Measurements from ENCODE around the gene EMX1.
A peak's percentile ranks its signal among the peaks of the same experiment; 100 is the strongest.

EMX1 gene

DNA sequence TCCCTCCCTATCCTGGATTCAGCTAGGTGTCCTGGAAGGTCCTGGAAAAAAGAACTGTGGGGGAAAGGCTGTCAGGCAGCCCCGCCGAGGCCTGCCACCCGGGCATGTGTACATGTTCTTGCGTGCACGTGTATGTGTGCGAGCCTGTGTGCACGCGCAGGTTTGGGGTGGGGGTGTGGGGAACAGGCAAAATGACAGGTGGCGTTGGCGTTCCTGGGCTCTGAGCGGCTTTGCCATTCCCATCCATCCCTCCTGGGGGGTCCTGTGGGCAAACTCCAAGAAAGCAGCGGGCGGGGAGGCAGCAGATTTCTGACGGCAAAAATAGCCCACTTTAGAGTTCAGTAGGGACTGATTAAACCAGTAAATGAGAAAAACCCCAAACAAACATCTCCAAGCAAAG, 35.6 kb downstream of the EMX1 start:
- peak in 2 of 10 donors; percentile 68 to 79 for DNase-seq

DNA sequence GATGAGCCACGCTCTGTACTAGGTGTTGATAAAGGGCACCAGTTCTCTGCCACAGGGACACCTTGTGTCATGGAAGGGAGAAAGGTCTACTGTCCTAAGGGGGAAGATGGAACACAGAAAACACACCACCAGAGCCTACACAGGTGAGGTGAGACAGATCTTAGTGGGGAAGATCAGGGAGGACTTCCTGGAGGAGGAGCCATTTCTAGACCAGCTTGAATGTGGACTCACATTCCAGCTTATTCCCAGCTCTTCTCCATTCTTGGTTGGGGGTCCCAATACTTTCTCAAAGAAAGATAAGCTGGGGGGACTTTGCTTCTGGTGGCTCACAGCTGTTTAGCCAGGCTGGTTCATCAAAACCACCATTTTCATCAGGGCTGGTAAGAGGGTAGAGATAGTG, 36.2 kb downstream of the EMX1 start:
- intact Hi-C loops (cut with DNase I): no loop called here
- DNase-seq: no peak

More for the DNA sequence above, 35.6 kb downstream of the EMX1 start:
- intact Hi-C loops (cut with DNase I): no loop called here

DNA sequence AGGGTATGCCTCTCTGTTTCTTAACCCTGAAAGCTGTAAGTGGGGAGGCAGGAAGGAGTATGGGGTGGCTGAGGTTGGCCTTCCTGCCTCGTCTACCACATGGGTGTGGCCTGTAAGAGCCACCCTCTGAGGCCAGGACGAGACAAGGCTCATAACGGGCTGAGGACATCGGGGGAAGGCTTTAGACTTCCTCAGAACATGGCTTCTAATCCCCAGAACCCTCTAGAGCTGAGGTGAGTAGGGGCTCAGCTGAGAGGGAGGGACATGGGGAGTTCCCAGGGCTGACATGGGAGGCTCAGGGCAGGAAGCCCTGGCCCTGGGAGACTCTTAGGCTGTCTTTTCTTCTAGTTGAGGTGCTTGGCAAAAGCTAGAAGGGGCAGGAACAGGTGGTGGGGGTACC, 36.7 kb downstream of the EMX1 start:
- DNase-seq: no peak
- intact Hi-C loops (cut with DNase I): no loop called here

DNA sequence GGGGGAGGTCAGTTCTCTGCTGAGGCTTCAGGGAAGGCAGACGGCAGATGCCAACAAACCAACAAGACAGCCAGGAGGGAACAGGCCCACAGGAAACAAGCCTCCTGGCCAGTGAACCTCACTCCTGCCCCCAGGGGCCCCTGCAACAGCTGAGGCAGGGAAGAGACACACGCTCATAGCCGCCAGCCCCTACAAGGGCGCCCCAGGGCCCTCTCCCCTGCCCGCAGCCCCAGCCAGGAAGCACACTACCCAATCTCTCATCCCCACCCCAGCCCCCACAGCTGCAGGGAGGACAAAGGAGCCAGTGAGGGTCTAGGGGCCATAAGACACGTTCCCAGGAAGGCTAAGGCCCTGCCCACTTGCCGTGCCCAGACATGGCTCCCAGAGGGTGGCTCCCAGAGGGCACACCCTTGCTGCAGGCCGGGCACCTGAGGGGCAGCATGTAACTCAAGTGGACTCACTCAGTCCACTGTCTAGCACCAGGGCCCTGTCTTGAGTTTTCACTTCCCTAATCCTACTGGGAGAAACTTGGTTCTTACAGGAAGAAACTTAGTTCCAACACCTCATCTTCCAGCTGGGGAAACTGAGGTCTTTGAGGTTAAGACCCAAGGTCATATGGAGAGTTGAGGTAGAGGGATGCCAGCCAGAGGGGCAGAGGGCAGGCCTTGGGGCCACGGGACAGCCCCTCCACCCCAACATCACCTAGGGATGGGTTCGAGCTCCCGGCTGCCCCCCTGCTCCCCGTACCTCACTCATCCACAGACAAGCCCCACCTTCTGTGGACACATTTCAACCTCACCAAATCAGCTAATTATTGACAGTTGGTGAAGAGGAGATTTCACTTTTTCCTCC, 37.3 kb downstream of the EMX1 start:
- peak in 3 of 10 donors; percentile 55 to 71 (median 59) for DNase-seq
- intact Hi-C loops (cut with DNase I): no loop called here

DNA sequence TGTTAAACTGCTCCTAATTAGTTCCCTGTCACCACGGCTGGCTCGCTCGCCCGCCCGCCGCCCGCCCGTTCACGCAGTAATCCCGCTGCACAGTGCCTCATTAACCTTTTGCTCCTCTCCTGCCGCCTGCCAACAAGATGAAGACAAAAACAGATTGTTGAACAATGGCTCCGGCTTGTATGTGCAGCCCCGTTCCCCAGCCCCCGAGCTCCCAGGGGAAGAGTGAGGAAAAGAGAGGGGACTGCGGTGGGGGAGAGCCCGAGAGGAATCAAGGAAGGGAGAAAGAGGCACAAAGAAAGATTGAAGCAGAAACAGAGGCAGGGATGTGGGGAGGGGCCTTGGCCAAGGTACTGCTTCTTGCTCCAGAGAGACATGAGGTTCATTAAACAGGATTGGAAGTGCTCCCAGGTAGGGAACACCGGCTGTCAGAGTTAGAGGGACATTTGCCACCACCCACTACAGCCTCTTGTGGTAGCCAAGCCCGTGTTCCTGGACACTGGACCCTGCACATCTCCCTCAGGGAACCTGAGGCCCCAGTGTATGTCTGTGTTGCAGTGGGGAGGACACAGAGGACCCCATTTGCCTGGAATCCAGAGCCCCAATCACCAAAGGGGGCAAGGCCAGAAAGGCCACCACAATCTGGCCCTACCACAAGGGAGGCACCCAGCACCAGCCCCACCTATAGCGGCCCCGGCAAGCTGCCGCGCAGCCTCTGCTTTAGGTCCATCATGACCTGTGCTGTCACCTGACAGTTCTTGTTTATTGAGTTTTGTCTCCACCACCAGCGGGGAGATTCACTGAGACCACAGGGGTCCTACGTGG, 38.1 kb downstream of the EMX1 start:
- intact Hi-C loops (cut with DNase I): no loop called here
- peak in 3 of 10 donors; percentile 33 to 58 (median 48) for DNase-seq

DNA sequence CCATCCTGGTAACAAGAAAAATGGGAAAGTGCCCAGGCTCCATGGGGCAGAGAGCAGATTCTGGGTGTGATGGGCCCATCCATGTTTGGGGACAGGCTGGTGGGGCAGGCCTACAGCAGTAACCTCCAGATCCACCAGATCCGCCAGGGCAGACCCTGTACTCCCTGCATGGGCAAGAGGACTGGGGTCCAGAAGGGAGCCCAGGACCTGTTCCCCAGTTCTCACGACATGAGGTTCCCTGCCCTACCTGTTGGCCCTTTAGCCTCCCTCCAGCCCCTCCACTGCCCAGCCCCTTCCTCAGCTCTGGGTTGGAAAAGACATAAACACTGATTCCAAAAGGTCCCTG, 38.7 kb downstream of the EMX1 start:
- peak in 3 of 10 donors; percentile 36 to 64 (median 59) for DNase-seq
- intact Hi-C loops (cut with DNase I): no loop called here

DNA sequence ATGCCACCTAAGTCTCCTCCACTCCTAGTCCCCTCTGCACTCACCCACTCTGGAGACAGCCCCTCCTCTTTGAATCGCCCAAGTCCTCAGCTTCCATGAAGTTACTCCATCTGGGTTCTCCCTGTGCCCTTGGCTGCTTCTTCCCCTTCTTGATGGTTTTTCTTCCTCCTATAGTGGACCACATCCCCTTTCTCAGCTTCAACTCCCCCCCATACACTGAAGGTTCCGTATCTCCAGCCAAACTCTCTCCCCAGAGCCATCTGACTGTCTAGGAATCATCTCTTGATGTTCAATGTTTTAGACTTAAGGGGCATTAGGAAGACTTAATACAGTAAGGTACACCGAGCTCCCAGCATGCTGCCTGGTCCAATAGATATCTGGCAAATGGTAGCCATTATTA, 39.6 kb downstream of the EMX1 start:
- DNase-seq: peak in 1 of 10 donors; percentile 14
- intact Hi-C loops (cut with DNase I): no loop called here

DNA sequence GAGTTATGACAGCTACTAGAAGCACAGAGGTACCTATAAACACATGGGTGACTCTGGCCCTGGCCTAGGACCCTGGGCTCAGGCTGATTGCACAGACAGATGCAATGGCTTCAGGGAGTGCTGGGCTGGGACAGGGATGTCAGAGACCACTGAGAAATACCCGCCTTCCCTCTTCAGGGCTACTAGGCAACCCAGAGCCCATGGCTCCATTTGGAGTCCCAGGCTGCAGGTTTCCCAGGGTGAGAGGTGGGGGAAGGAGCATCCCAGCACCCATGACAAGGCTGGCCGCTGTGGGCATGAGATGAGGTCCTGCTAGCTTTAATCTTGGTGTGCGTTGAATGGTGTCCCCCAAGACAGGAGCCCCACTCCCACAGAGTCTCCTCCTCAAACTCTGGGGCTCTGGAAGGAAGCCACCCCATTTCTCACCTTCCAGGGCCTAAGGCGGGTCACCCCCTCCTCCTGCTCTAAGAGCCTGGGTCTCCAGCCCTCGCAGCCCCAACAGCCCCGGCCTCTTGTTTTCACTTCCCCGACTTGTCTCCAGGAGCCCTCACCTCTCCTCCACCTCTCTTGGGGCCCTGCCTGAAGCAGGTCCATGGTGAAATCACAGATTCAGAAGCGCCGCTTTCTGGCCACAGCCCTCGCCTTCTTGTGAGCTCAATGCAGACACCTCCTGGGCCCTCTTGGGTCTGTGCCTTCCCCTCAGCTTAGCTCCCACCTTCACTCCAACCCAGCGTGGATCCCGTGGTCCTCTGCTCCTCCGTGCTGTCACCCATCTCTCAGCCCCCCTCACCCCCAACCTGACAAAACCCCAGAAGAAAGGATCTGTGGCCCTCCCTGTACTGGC, 41.4 kb downstream of the EMX1 start:
- intact Hi-C loops (cut with DNase I): no loop called here
- DNase-seq: peak in 3 of 10 donors; percentile 61 to 73 (median 68)

DNA sequence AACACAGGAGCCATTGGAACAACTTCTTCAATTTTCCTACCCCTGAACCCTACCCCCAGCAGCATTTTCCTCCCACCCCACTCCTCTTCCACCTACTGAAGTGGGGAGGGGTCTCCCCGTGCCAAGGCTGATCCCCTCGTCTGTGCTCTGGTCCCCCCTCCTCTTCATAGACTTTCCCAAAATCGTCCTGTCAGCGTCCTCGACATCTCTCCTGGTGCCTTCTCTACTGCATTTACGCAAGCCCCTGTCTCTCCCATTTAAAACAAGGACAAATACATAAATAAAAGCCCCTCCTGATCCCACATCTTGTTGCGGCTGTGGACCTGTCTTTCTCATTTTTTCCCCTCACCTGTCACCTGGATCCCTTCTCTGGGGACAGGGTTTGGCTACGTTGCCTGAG, 42.2 kb downstream of the EMX1 start:
- DNase-seq: no peak
- intact Hi-C loops (cut with DNase I): no loop called here

DNA sequence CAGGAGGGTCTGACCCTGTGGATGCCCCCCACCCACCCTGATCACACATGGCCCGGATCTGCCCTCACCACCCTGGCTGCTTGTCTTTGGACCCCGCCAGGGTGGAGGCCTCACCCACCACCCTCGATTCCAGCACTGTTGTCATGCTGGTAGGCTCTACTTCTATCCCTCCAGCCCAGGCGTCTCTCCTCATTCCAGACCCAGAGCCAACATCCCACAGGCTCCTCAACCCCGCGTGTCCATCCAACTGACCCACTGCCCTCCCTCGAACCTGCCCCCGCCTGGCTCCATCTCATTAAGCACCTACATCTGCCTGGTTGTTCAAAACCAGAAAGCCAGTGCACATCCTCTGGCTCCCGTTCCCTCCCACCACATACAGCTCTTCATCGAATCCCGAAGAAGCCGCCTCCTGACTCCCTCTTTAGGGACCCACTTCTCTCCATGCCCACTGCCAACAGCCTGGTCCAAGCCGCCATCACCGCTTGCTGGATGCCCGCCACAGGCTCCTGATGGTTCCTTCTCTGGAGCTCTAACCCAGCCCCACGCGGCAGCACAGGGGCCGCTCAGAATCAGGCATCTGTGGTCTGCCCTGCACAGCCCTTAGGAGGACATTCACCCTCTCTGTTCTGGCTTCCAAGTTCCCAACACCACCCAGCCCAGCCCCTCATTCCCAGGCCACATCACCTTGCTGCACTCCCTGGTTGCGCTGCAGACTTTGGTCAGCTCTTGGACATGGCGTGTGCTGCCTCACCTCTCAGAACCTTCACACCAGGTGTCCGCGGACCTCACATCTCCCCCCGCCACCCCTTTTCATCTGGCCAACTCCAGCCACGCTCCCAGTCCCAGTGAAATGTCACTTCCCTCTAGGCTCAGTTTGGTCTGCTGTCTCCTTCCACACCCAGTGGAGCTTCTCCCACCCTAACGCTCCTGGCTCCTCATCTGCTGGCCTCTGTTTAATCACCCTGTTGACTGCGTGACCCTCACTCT, 43.0 kb downstream of the EMX1 start:
- intact Hi-C loops (cut with DNase I): no loop called here
- peak in 3 of 10 donors; percentile 72 to 80 (median 78) for DNase-seq

DNA sequence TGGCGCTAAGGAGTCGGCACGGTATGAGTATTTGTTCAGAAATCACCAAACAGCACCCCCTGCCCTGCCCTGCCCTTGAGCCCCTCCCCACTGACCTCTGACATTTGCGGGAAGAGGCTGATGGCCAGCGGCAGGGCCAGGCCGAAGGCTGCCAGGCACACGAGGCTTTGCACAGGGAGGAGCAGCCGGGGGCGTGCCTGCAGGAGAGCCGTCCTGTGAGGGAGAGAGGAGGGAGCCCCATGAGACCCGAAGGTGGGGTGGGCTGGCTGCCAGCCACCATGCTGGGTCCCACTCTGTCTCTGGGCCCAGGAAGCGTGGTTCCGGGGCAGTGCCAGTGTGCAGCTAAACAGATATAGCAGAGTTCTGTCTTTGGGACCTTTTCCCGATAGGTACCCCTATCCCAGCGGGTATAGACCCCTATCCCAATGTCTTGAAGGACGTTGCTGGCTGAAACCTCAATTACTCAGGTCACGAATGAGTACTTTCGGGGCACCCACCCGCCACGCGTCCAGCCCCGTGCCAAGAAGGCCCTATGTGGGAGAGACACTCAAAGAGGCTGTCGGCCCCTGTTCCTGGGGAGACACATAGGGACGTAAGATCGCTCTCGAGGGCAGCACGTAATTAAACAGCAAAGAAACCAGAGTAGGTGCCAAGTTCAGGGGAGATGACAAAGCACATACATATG, 43.9 kb downstream of the EMX1 start:
- intact Hi-C loops (cut with DNase I): no loop called here
- peak in 3 of 10 donors; percentile 44 to 69 (median 53) for DNase-seq

DNA sequence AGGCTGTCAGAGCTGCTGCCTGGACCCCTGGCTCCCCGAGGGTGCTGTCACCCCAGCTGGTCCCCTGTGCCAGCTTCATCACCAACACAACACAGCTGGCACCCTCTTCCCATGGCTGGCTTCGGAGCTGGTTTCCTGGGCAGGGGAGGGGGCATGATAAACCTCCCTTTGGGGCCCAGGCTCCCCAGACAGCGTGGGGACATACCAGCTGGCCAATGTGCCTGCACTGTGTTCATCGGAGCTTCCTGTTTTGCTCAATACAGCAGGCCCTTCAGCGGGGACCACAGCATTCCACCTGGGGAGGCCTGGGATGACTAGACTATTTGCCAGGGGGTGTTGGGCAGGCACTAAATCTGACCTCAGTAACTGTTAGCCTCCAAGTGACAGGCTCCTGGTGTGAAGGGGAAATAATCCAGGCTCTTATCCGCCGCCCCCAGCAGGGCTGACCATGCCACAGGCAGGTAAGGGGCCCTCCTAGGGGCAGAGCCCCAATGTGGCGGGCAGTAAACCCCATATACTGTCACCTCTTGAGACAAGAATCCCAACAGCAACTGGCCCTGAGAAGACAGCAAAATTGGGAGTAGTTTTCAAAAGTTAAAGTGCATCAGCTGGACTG, 44.6 kb downstream of the EMX1 start:
- DNase-seq: peak in 3 of 10 donors; percentile 24 to 69 (median 64)
- intact Hi-C loops (cut with DNase I): no loop called here

DNA sequence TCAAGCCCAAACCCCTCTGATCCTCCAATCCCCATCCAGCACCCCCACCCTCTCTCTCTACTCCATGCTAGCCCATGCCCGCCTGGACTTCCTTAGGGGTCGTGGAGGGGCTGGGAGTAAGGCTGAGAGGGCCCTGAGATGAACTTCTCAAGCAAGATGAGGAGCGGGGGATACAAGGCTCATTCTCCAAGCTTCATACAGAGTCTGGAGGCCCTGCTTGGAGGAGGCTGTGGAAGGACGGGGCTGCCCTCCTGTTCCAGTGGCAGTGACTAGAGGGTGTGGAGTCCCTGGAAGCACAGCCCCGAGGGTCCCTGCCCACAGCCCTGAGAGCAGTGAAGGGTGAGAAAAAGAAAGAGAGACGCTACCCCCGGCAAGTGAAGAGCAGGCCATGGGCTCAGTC, 45.6 kb downstream of the EMX1 start:
- intact Hi-C loops (cut with DNase I): no loop called here
- peak in 3 of 10 donors; percentile 30 to 45 (median 41) for DNase-seq

DNA sequence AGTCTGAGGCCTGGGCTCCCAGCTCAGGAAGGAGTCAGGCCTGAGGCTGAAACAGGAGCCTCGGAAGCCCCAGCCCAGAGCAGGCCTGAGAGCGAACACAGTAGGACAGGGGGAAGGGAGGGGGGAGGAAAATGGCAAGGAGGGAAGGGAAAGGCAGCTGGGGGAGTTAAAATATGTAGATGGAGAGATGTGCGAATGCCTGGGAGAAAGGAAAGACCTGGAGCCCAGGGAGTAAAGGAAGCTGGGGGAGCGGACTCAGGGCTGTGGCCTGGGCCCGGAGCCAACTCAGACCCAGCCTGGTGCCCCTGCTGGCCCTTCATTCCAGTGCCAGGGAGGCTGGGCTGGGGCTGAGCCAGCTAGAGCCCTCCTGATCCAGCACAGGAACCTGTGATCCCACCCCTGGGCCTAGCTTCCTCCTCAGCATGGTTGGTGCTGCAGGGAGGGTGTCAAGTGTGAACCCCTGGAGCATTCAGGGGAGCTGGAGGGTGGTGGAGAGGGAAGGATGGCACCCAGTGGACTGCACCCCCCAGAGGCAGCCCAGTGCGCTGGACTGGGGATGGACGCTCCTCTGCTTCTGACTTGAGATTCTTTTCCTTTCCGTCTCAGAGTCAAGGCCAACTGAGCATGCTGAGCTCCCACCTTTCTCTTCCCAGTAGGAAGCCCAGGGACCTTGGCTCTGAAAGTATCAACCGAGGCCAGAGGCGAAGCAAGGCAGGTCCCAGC, 46.3 kb downstream of the EMX1 start:
- intact Hi-C loops (cut with DNase I): no loop called here
- DNase-seq: peak in 2 of 10 donors; percentile 54 to 61

DNA sequence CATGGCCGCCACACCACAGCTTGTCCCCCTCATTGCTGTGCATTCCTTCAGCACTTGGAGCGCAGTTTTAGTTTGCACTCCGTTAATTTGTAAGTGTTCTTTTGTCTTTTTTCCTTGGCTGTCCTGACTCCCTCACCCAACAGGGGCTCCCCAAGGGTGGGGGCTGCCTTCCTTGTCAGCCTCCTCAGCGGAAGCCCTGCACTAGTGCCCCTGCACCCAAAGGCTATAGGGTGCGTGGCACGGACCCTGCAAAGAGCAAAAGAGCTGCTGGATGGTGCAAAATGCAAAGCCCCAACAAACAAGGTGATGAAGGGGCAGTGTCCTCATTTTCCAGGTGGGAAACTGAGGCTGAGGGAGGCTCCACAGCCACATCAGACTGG, 46.8 kb downstream of the EMX1 start:
- intact Hi-C loops (cut with DNase I): no loop called here
- peak in 2 of 10 donors; percentile 39 to 54 for DNase-seq

DNA sequence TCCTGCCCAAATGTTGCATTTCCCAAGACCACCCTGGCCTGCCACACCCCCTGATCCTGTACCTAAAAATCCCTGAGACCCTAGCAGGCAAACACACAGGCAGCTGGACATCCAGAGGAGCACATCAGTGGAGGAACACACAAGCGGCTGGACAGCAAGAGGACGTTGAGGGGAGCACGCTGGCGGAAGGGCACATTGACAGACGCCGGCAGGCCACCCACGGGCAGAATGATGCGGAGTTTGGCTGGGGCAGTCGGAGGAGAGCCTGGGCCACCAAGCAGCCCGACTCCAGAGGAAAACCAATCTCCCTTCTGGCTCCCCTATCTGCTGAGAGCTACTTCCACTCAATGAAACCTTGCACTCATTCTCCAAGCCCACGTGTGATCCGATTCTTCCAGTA, 47.7 kb downstream of the EMX1 start:
- DNase-seq: peak in 2 of 10 donors; percentile 26 to 62
- intact Hi-C loops (cut with DNase I): no loop called here

DNA sequence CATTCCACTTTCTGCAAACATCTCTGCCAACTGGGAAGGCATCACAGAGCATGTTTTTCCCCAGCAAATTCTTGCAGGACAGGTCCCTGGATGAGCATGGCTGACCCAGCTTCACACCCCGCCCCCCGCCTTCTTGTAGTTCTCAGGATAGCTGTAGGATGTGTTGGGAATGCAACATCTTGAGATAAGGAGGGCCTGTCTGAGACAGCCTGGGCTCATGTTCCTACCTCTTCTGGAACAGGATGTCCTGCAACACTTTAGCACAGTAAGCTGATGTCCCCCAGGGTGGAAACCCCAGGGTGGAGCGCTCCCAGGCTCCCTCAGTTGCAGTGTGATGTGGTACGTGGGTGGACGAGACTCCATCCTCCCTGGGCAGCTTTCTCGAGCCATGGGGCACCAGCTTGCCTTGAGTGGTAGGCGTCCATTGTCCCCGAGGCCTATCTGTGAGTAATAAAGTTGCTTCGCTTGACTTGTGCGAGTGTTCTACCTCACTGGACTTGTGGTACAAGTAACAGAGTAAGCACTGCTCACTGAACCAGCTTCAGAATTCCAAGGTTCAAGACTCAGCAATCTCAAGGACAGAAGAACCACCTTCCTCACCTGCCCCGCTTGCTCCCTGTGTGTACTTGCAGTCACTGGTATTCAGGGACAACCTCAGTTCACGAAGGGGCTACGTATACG, 48.6 kb downstream of the EMX1 start:
- intact Hi-C loops (cut with DNase I): no loop called here
- peak in 2 of 10 donors; percentile 70 to 84 for DNase-seq
